Panc1 (cell line): ENCODE measurements around the gene FAM24B. TPM values are rescaled to one million over a fixed set of nuclear protein-coding genes. Genes with fewer than 3 reads are reported as not detected.

ENCODE experiments used
- ATAC-seq: fragments of 200-7000 bp; cut with Tn5 transposase; 2 replicates; pipeline ENCODE4 v1.9.1; 2020; ENCODE audit warnings: mild to moderate bottlenecking, moderate library complexity
- BruUV-seq: library from RNA; stranded (reverse); fragments of 400-500 nt; replicated peaks from 2 replicates; lab custom pipeline; 2021; lab: Mats Ljungman, UMichigan
- CTCF ChIA-PET: fragments of 300-600 bp; sonication (Branson Sonifier 250); formaldehyde crosslinking; loops from one replicate; lab custom pipeline; 2022; ENCODE audit warnings: antibody characterized with exemption; lab: Charles Lee
- POLR2A ChIA-PET: fragments of 300-600 bp; sonication (Branson Sonifier 250); formaldehyde crosslinking; loops from one replicate; lab custom pipeline; 2022; ENCODE audit warnings: antibody characterized with exemption; lab: Charles Lee
- DNase-seq: peaks from one replicate; pipeline ENCODE4 v3.0.0-alpha.2; 2010; ENCODE audit warnings: low read depth, low spot score
- H3K27ac ChIP-seq: 2 replicates; pipeline ENCODE4 v1.5.1; 2011; ENCODE audit warnings: mild to moderate bottlenecking, low read length, inconsistent platforms
- H3K27me3 ChIP-seq: fragments of 200-500 bp; sonication (Bioruptor generic); 2 replicates; pipeline ENCODE4 v1.6.0; 2014; ENCODE audit warnings: low read length, inconsistent platforms; ENCODE audit not compliant: control insufficient read depth, insufficient read depth
- H3K36me3 ChIP-seq: fragments of 200-500 bp; sonication (Bioruptor generic); 2 replicates; pipeline ENCODE4 v1.5.1; 2014; ENCODE audit warnings: inconsistent platforms, mild to moderate bottlenecking, low read length, moderate library complexity; ENCODE audit not compliant: control insufficient read depth, insufficient read depth
- H3K4me1 ChIP-seq: 2 replicates; pipeline ENCODE4 v1.5.1; 2011; ENCODE audit warnings: inconsistent platforms, mild to moderate bottlenecking, low read length, moderate library complexity; ENCODE audit not compliant: control insufficient read depth, insufficient read depth
- H3K4me3 ChIP-seq, 2 experiments: 2 replicates each; pipeline ENCODE4 v1.5.1; 2011 to 2012; ENCODE audit warnings: low read depth in 2 of 2, low read length in 2 of 2, mild to moderate bottlenecking in 2 of 2, inconsistent platforms in 1 of 2, moderate library complexity in 1 of 2
- H3K9me3 ChIP-seq: fragments of 200-500 bp; sonication (Bioruptor generic); 2 replicates; pipeline ENCODE4 v1.5.1; 2014; ENCODE audit warnings: low read depth, mild to moderate bottlenecking, inconsistent platforms, low read length, moderate library complexity; ENCODE audit not compliant: control insufficient read depth, insufficient read depth
- CTCF ChIP-seq: fragments of 450-650 bp; IDR thresholded peaks from 2 replicates; pipeline ENCODE4 v1.5.1; 2017; ENCODE audit warnings: mild to moderate bottlenecking
- POLR2AphosphoS5 ChIP-seq: IDR thresholded peaks from 2 replicates; pipeline ENCODE4 v1.6.1; 2012; ENCODE audit warnings: mild to moderate bottlenecking, low read depth, low read length, moderate library complexity
- REST ChIP-seq, 2 experiments: IDR thresholded peaks; 2 replicates each; pipeline ENCODE4 v1.6.1; 2011 to 2012; ENCODE audit warnings: low read depth in 2 of 2, control low read depth in 1 of 2, low read length in 1 of 2, mild to moderate bottlenecking in 1 of 2, moderate library complexity in 1 of 2; ENCODE audit not compliant: insufficient read depth in 1 of 2
- SIN3A ChIP-seq: IDR thresholded peaks from 2 replicates; pipeline ENCODE4 v1.6.1; 2012; ENCODE audit warnings: low read depth, mild to moderate bottlenecking, low read length, moderate library complexity, borderline replicate concordance; ENCODE audit not compliant: insufficient read depth
- TCF7L2 ChIP-seq: IDR thresholded peaks from 2 replicates; pipeline ENCODE4 v1.6.1; 2011; ENCODE audit warnings: mild to moderate bottlenecking, low read depth, low read length, inconsistent platforms
- in situ Hi-C: cut with HindIII; loops from 2 replicates; pipeline ENCODE4 v1.10.0; 2016; ENCODE audit warnings: low sequenced_read_pairs, low pct_unique_long_range_greater_than_20kb
- intact Hi-C: fragments of 100-400 bp; cut with micrococcal nuclease; formaldehyde crosslinking; loops from one replicate; pipeline ENCODE4 v1.10.0; 2022; ENCODE audit not compliant: unreplicated experiment
- total RNA-seq: library from RNA; stranded (reverse); gene quantifications from one replicate; pipeline ENCODE4 v1.2.1, GENCODE V29; 2021; ENCODE audit not compliant: unreplicated experiment

Gene FAM24B
- total RNA-seq, 1 experiment from 2014 or later: 21.3 TPM

- TF ChIP-seq TCF7L2 (no peak), CTCF (no peak), REST (IDR thresholded peaks at IDR 0.05; ENCODE audit: insufficient read depth in 1 of 2, low read depth in 2 of 2, low read length in 1 of 2) (no peak), POLR2AphosphoS5 (no peak), SIN3A (no peak)
- CTCF ChIA-PET: no interaction called here
Observed at GRCh38 chr10:122827302-122827701, 52.1 kb downstream of the FAM24B start.

GRCh38 chr10:122822973-122823690 lies 56.2 kb downstream of the FAM24B start:
- H3K4me1 ChIP-seq: no peaks in the 10 kb centered on the region
- in situ Hi-C loops (no loop called here), intact Hi-C loops (no loop called here)
- BruUV-seq: no TSS peak
- H3K36me3 ChIP-seq: no peaks in the 10 kb centered on the region
- DNase-seq (no peak), ATAC-seq (no peak)
- H3K4me3 ChIP-seq: no peak overlapping the region
- peaks cover 23% of the 10 kb centered on the region for H3K27me3 ChIP-seq
- CTCF ChIA-PET: no interaction called here
- no peak overlapping the region for H3K27ac ChIP-seq
- POLR2A ChIA-PET: interaction anchor here (0.6 kb wide), 1 partner anchor 394 kb away, joined by 8 read pairs; no protein-coding TSS in a partner anchor
- TF ChIP-seq TCF7L2: no peak
- no peak for TF ChIP-seq REST (IDR thresholded peaks at IDR 0.05; ENCODE audit: insufficient read depth in 1 of 2, low read depth in 2 of 2, low read length in 1 of 2)
- no peak for TF ChIP-seq CTCF
- TF ChIP-seq SIN3A: no peak
- no peak for TF ChIP-seq POLR2AphosphoS5
- H3K9me3 ChIP-seq: no peaks in the 10 kb centered on the region

More at GRCh38 chr10:122827302-122827701, 52.1 kb downstream of the FAM24B start:
- in situ Hi-C loops: no loop called here
- Histone ChIP-seq H3K27me3 (peaks cover 20% of the 10 kb centered on the region), H3K27ac (no peak overlapping the region), H3K9me3 (no peaks in the 10 kb centered on the region), H3K36me3 (no peaks in the 10 kb centered on the region), H3K4me3 (no peak overlapping the region), H3K4me1 (no peaks in the 10 kb centered on the region; the same call in 1 of the 2 replicates)
- BruUV-seq: no TSS peak
- POLR2A ChIA-PET: no interaction called here
- no peak for DNase-seq
- no peak for ATAC-seq
- intact Hi-C loops: no loop called here
